ENCODE data around the gene MUC6.
"Not testable (repeated sequence)": the region's sequence is repeated elsewhere in the genome, so short reads cannot be mapped to it uniquely, and the experiment has no call there.

DNA sequence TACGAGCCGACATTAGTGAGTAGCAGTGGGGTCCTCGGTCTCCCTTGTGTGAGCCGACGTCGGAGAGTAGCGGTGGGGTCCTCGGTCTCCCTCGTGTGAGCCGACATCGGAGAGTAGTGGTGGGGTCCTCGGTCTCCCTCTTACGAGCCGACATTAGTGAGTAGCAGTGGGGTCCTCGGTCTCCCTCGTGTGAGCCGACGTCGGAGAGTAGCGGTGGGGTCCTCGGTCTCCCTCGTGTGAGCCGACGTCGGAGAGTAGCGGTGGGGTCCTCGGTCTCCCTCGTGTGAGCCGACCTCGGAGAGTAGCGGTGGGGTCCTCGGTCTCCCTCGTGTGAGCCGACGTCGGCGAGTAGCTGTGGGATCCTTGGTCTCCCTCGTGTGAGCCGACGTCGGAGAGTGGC is 61.1 kb downstream of the MUC6 start:
- TF ChIP-seq, protein P1, sequence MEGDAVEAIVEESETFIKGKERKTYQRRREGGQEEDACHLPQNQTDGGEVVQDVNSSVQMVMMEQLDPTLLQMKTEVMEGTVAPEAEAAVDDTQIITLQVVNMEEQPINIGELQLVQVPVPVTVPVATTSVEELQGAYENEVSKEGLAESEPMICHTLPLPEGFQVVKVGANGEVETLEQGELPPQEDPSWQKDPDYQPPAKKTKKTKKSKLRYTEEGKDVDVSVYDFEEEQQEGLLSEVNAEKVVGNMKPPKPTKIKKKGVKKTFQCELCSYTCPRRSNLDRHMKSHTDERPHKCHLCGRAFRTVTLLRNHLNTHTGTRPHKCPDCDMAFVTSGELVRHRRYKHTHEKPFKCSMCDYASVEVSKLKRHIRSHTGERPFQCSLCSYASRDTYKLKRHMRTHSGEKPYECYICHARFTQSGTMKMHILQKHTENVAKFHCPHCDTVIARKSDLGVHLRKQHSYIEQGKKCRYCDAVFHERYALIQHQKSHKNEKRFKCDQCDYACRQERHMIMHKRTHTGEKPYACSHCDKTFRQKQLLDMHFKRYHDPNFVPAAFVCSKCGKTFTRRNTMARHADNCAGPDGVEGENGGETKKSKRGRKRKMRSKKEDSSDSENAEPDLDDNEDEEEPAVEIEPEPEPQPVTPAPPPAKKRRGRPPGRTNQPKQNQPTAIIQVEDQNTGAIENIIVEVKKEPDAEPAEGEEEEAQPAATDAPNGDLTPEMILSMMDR (conservative IDR thresholded peaks at IDR 0.05), result not testable (repeated sequence)
- TF ChIP-seq EZH2 (IDR thresholded peaks at IDR 0.05; ENCODE audit: low read depth), result not testable (repeated sequence)
